ENCODE results near the gene FAT1.

FAT1 gene

GRCh38 chr4:186617921-186618320 is 105.7 kb downstream of the FAT1 start:
- DNase-seq, result peak; percentile 46

GRCh38 chr4:186607490-186607889 is 116.2 kb downstream of the FAT1 start:
- no peak for DNase-seq

GRCh38 chr4:186606591-186606992 is 117.1 kb downstream of the FAT1 start:
- DNase-seq, result peak; percentile 52

- DNase-seq, result no peak
Measured at GRCh38 chr4:186605261-186605865, 118.3 kb downstream of the FAT1 start.

GRCh38 chr4:186604124-186604807 is 119.4 kb downstream of the FAT1 start:
- no peak for DNase-seq

GRCh38 chr4:186602978-186603377 is 120.7 kb downstream of the FAT1 start:
- no peak for DNase-seq

- no peak for DNase-seq
Measured at GRCh38 chr4:186599483-186599882, 124.2 kb downstream of the FAT1 start.

- no peak for DNase-seq
Measured at GRCh38 chr4:186598686-186599085, 125.0 kb downstream of the FAT1 start.

- no peak for DNase-seq
Measured at GRCh38 chr4:186596850-186597390, 126.7 kb downstream of the FAT1 start.

- no peak for DNase-seq
Measured at GRCh38 chr4:186596346-186596745, 127.3 kb downstream of the FAT1 start.

GRCh38 chr4:186593587-186593973 is 130.1 kb downstream of the FAT1 start:
- no peak for DNase-seq

GRCh38 chr4:186592966-186593586 is 130.6 kb downstream of the FAT1 start:
- DNase-seq, result peak; percentile 83

- no peak for DNase-seq
Measured at GRCh38 chr4:186592445-186592844, 131.2 kb downstream of the FAT1 start.

GRCh38 chr4:186591651-186592050 is 132.0 kb downstream of the FAT1 start:
- no peak for DNase-seq

- DNase-seq, result no peak
Measured at GRCh38 chr4:186588503-186588902, 135.2 kb downstream of the FAT1 start.

GRCh38 chr4:186587416-186588018 is 136.1 kb downstream of the FAT1 start:
- peak; percentile 52 for DNase-seq

GRCh38 chr4:186586205-186586604 is 137.5 kb downstream of the FAT1 start:
- DNase-seq, result no peak

- DNase-seq, result no peak
Measured at GRCh38 chr4:186584912-186585311, 138.7 kb downstream of the FAT1 start.

GRCh38 chr4:186581421-186581820 is 142.2 kb downstream of the FAT1 start:
- DNase-seq, result no peak

- no peak for DNase-seq
Measured at GRCh38 chr4:186580669-186581068, 143.0 kb downstream of the FAT1 start.

- peak; percentile 61 for DNase-seq
Measured at GRCh38 chr4:186570193-186570996, 153.3 kb downstream of the FAT1 start.

- DNase-seq, result no peak
Measured at GRCh38 chr4:186569533-186570192, 154.0 kb downstream of the FAT1 start.

All from fibroblast of skin of abdomen (primary cell).